Measurements from ENCODE around the gene NKAIN2. TPM values are rescaled to one million over a fixed set of nuclear protein-coding genes. Genes with fewer than 3 reads are reported as not detected.

The NKAIN2 gene
- total RNA-seq, 1 experiment from 2014 or later = not detected

DNA sequence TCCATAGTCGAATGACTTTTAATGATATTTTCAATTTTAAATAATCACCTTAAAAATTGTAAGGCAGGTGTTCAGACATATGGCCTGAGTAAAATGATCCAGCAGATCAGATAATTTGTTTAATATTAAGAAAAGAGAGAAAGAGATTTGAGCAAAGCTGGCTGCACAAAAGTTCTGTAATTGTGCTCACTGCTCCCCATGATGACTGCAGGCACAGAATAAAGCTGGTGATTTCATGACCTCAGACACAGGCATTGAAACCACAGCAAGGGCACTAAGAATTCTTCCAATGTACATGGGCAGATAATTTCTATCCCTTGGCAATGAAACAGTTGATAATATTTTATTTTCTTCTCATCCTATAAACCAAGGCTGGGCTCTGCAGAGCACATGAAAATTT lies 553.1 kb downstream of the NKAIN2 start:
- no TSS peak for BruUV-seq (replicated peaks)
- intact Hi-C loops (cut with micrococcal nuclease; ENCODE audit: unreplicated experiment) = no loop called here
- no peaks in the 10 kb centered on the region for H3K4me1 Mint-ChIP-seq (ENCODE audit: low read depth, unreplicated experiment)

DNA sequence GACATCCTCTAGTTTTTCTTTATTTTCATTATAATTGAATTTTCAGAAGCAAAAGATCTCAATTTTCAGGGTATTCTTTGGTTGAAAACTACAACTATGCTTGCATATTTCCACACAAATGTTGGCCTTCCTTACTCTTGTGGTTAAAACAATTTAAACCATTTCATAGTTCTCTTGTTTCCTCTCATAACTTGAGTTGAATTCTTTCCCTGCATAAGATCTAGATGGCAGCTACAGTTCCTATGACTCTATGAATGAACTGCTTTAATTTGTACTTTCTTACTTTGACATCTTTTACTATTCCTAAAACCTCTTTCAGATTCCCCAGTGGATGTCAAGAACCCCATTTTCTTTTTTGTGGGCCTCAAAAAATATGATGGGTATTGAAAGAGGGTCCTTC lies 564.5 kb downstream of the NKAIN2 start:
- CTCF ChIA-PET = no interaction called here
- H3K4me1 Mint-ChIP-seq (ENCODE audit: low read depth, unreplicated experiment) = no peaks in the 10 kb centered on the region
- BruUV-seq (replicated peaks) = no TSS peak
- H3K4me3 Mint-ChIP-seq (ENCODE audit: low read depth, unreplicated experiment) = no peak overlapping the region
- intact Hi-C loops (cut with micrococcal nuclease; ENCODE audit: unreplicated experiment) = no loop called here
- H3K27ac Mint-ChIP-seq (ENCODE audit: unreplicated experiment) = no peak overlapping the region
- no peaks in the 10 kb centered on the region for H3K27me3 Mint-ChIP-seq (ENCODE audit: unreplicated experiment)
- H3K9me3 Mint-ChIP-seq (ENCODE audit: low read depth, unreplicated experiment) = no peaks in the 10 kb centered on the region
- no peaks in the 10 kb centered on the region for H3K36me3 Mint-ChIP-seq (ENCODE audit: insufficient read depth, unreplicated experiment)
- DNase-seq = no peak
- TF ChIP-seq, protein P1, sequence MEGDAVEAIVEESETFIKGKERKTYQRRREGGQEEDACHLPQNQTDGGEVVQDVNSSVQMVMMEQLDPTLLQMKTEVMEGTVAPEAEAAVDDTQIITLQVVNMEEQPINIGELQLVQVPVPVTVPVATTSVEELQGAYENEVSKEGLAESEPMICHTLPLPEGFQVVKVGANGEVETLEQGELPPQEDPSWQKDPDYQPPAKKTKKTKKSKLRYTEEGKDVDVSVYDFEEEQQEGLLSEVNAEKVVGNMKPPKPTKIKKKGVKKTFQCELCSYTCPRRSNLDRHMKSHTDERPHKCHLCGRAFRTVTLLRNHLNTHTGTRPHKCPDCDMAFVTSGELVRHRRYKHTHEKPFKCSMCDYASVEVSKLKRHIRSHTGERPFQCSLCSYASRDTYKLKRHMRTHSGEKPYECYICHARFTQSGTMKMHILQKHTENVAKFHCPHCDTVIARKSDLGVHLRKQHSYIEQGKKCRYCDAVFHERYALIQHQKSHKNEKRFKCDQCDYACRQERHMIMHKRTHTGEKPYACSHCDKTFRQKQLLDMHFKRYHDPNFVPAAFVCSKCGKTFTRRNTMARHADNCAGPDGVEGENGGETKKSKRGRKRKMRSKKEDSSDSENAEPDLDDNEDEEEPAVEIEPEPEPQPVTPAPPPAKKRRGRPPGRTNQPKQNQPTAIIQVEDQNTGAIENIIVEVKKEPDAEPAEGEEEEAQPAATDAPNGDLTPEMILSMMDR (IDR thresholded peaks at IDR 0.05; ENCODE audit: unreplicated experiment) = no peak

More for the DNA sequence above, 553.1 kb downstream of the NKAIN2 start:
- H3K4me3 Mint-ChIP-seq (ENCODE audit: low read depth, unreplicated experiment) = no peak overlapping the region
- no peaks in the 10 kb centered on the region for H3K9me3 Mint-ChIP-seq (ENCODE audit: low read depth, unreplicated experiment)
- no peak for DNase-seq
- no peak overlapping the region for H3K27ac Mint-ChIP-seq (ENCODE audit: unreplicated experiment)
- TF ChIP-seq, protein P1 (IDR thresholded peaks at IDR 0.05; ENCODE audit: unreplicated experiment) = no peak
- no peaks in the 10 kb centered on the region for H3K36me3 Mint-ChIP-seq (ENCODE audit: insufficient read depth, unreplicated experiment)
- no peaks in the 10 kb centered on the region for H3K27me3 Mint-ChIP-seq (ENCODE audit: unreplicated experiment)
- CTCF ChIA-PET = no interaction called here

DNA sequence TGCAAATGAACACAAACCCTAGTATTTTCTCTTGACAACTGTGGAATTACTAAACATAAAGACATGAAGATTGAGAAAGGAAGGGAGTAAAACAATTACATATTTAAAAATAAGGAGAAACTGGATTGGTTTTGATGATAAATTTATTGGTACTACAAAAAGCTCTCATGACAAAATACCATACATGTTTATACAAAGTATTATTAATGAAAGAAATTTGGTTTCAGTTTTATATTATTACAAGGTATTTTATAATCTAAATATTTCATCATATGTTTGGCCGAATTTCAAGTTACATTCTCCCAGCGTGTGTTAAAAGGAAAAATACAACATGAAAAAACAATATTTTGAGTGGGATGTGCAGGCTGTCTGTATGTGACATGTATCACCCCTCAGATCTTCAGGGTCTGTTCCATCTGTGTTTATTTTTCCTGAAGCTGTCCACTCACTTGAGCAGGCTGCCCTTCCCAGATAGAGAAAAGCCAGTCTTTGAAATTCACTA lies 568.4 kb downstream of the NKAIN2 start:
- TF ChIP-seq, protein P1 (IDR thresholded peaks at IDR 0.05; ENCODE audit: unreplicated experiment) = no peak
- no peak overlapping the region for H3K27ac Mint-ChIP-seq (ENCODE audit: unreplicated experiment)
- H3K4me1 Mint-ChIP-seq (ENCODE audit: low read depth, unreplicated experiment) = no peaks in the 10 kb centered on the region
- no peak overlapping the region for H3K4me3 Mint-ChIP-seq (ENCODE audit: low read depth, unreplicated experiment)
- no peaks in the 10 kb centered on the region for H3K27me3 Mint-ChIP-seq (ENCODE audit: unreplicated experiment)
- no peak for DNase-seq
- CTCF ChIA-PET = no interaction called here
- no peaks in the 10 kb centered on the region for H3K9me3 Mint-ChIP-seq (ENCODE audit: low read depth, unreplicated experiment)
- intact Hi-C loops (cut with micrococcal nuclease; ENCODE audit: unreplicated experiment) = no loop called here
- no peaks in the 10 kb centered on the region for H3K36me3 Mint-ChIP-seq (ENCODE audit: insufficient read depth, unreplicated experiment)
- no TSS peak for BruUV-seq (replicated peaks)

DNA sequence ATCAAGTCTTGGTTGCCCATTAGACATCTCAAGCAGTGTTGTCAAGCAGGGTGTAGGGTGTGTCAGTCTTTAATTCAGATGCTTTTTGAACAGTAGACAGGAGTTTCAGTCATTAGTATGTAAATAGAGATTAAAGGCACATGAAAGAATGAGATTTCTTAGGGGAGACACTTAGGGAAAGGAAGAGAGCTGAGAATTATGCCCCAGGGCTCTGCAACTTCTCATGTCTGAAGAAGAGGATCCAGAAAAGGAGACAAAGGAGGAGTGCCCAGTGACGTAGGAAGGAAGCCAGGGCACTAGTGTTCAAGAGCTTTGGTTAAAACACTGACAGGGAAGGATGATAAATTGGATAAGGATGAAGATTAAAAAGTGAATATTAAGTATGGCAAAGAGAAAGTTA lies 569.7 kb downstream of the NKAIN2 start:
- no peak overlapping the region for H3K27ac Mint-ChIP-seq (ENCODE audit: unreplicated experiment)
- BruUV-seq (replicated peaks) = no TSS peak
- H3K9me3 Mint-ChIP-seq (ENCODE audit: low read depth, unreplicated experiment) = no peaks in the 10 kb centered on the region
- CTCF ChIA-PET = no interaction called here
- H3K4me3 Mint-ChIP-seq (ENCODE audit: low read depth, unreplicated experiment) = no peak overlapping the region
- no peaks in the 10 kb centered on the region for H3K36me3 Mint-ChIP-seq (ENCODE audit: insufficient read depth, unreplicated experiment)
- H3K27me3 Mint-ChIP-seq (ENCODE audit: unreplicated experiment) = no peaks in the 10 kb centered on the region
- no peaks in the 10 kb centered on the region for H3K4me1 Mint-ChIP-seq (ENCODE audit: low read depth, unreplicated experiment)
- intact Hi-C loops (cut with micrococcal nuclease; ENCODE audit: unreplicated experiment) = no loop called here
- TF ChIP-seq, protein P1 (IDR thresholded peaks at IDR 0.05; ENCODE audit: unreplicated experiment) = no peak
- no peak for DNase-seq

All from Calu3 (cell line).